ENCODE results near the gene LNPK.
A peak's percentile ranks its signal among the peaks of the same experiment; 100 is the strongest.
"Not testable (repeated sequence)": the region's sequence is repeated elsewhere in the genome, so short reads cannot be mapped to it uniquely, and the experiment has no call there.

The LNPK gene

GRCh38 chr2:176001916-176002687, at the start of gene LNPK:
LNPK (minus strand) TSS chr2:176002267; CDS start chr2:175995584, 6,683 bp downstream.
- DNase-seq (ENCODE audit: low spot score), result peak; percentile 98

GRCh38 chr2:176039375-176039774, 37.3 kb upstream of the LNPK start:
- DNase-seq (ENCODE audit: low spot score), result no peak

GRCh38 chr2:176038694-176039093, 36.6 kb upstream of the LNPK start:
- no peak for DNase-seq (ENCODE audit: low spot score)

- no peak for DNase-seq (ENCODE audit: low spot score)
These were observed 33.1 kb upstream of the LNPK start for GRCh38 chr2:176035013-176035691.

- DNase-seq (ENCODE audit: low spot score), result no peak
These were observed 25.7 kb upstream of the LNPK start for GRCh38 chr2:176027806-176028205.

GRCh38 chr2:176025932-176026331, 23.9 kb upstream of the LNPK start:
- DNase-seq (ENCODE audit: low spot score), result no peak

GRCh38 chr2:176024083-176024482, 22.0 kb upstream of the LNPK start:
- no peak for DNase-seq (ENCODE audit: low spot score)

- DNase-seq (ENCODE audit: low spot score), result no peak
These were observed 20.0 kb upstream of the LNPK start for GRCh38 chr2:176022048-176022447.

GRCh38 chr2:176020400-176020799, 18.3 kb upstream of the LNPK start:
- DNase-seq (ENCODE audit: low spot score), result no peak

GRCh38 chr2:176018708-176019107, 16.6 kb upstream of the LNPK start:
- DNase-seq (ENCODE audit: low spot score), result no peak

- DNase-seq (ENCODE audit: low spot score), result no peak
These were observed 7.4 kb upstream of the LNPK start for GRCh38 chr2:176009445-176009844.

GRCh38 chr2:176004934-176005333, 2.9 kb upstream of the LNPK start:
- no peak for DNase-seq (ENCODE audit: low spot score)

- DNase-seq (ENCODE audit: low spot score), result no peak
These were observed 1.9 kb upstream of the LNPK start for GRCh38 chr2:176003958-176004357.

- no peak for DNase-seq (ENCODE audit: low spot score)
These were observed 682 bp upstream of the LNPK start for GRCh38 chr2:176002688-176003210.

GRCh38 chr2:176001281-176001915, 669 bp downstream of the LNPK start:
- peak; percentile 47 for DNase-seq (ENCODE audit: low spot score)

- DNase-seq (ENCODE audit: low spot score), result no peak
These were observed 2.7 kb downstream of the LNPK start for GRCh38 chr2:175999283-175999819.

GRCh38 chr2:175990099-175990498, 12.0 kb downstream of the LNPK start:
- DNase-seq (ENCODE audit: low spot score), result no peak

GRCh38 chr2:175987126-175987525, 14.9 kb downstream of the LNPK start:
- not testable (repeated sequence) for DNase-seq (ENCODE audit: low spot score)

GRCh38 chr2:175984846-175985245, 17.2 kb downstream of the LNPK start:
- no peak for DNase-seq (ENCODE audit: low spot score)

GRCh38 chr2:175981551-175981950, 20.5 kb downstream of the LNPK start:
- no peak for DNase-seq (ENCODE audit: low spot score)

GRCh38 chr2:175976391-175977157, 25.5 kb downstream of the LNPK start:
- DNase-seq (ENCODE audit: low spot score), result no peak

- DNase-seq (ENCODE audit: low spot score), result no peak
These were observed 28.7 kb downstream of the LNPK start for GRCh38 chr2:175973373-175973772.
